ENCODE results near the gene OPN3.
A peak's percentile ranks its signal among the peaks of the same experiment; 100 is the strongest.

OPN3 gene

DNA sequence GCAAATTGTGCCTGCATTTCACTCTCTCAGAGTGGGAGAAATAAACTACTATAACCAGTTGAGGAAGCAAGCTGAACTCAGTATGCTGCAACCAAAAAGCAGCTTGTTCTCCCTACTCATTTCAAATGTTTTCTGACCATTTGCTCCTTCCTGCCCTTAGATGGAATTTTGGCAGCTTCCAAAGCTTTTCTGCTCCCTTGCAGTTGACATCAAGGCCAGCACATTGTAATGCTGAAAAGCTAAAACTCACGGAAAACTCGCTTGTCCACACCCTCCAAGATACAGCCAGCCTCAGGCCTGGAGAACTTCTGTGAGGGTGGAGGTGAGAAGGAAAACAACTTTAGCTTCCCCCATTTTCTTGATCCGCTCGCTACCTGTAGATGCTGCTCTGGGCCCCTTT lies 5.0 kb upstream of the OPN3 start:
- no peak for DNase-seq (ENCODE audit: low spot score)

DNA sequence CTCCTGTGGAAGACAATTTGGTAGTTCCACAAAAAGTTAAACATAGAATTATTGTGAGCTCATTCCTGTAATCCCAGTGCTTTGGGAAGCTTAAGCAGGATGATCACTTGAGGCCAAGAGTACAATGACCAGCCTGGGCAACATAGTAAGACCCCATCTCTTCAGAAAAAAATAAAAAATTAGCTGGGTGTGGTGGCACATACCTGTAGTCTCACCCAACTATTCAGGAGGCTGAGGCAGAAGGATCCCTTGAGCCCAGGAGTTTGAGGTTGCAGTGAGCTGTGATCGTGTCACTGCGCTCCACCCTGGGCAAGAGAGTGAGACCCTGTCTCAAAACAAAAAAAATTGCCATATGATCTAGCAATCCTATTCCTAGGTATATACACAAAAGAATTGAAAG lies 4.1 kb upstream of the OPN3 start:
- no peak for DNase-seq (ENCODE audit: low spot score)

DNA sequence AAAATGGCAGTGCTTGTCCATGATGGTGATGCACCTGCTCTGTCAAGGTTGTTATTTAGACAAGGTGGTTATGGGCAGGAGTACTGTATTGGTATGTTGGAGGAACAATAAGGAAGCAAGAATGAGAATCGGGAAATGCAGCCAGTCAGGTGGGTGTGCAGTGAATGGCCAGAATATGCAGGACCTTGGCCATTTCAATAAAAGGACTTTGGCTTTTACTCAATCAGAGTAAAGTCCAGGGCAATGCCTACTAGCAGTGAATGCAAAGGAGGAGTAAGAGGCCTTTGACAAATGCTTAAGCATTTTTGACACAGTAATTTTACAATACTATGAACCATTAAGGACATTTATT lies 2.4 kb upstream of the OPN3 start:
- no peak for DNase-seq (ENCODE audit: low spot score)

DNA sequence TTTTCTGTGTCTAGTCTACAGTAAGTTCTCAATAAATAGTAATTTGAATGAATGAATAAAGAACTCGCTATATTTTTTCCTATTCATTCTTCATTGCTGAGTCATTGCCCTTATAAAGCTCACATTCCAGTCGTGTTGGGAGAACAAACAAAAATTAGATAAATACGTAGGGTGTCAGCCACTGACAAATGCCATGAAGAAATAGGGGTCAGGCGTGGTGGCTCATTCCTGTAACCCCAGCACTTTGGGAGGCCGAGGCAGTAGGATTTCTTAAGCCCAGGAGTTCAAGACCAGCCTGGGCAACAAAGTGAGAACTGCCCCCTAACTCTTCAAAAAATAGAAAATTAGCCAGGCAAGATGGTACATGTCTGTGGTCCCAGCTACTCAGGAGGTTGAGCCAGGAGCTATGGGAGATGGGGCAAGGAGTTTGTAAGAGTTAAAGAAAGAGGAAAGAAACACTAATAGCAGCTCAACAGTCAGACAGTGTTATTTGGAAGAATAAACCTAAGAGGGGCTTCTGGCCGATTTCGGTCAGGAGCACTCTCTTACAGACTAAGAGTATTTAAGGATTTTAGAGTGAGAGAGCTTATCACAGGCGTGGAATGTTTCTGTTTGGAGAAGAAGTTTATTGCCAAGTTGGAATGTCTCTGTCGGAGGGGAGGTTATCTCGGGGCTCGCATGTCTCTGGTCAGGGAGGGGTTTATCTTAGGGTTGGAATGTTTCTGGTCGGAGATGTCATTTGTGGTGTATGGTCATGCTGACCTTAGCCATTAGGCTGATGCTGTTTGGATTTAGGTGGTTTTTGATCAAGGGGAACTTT lies 1.8 kb upstream of the OPN3 start:
- peak; percentile 46 for DNase-seq (ENCODE audit: low spot score)

DNA sequence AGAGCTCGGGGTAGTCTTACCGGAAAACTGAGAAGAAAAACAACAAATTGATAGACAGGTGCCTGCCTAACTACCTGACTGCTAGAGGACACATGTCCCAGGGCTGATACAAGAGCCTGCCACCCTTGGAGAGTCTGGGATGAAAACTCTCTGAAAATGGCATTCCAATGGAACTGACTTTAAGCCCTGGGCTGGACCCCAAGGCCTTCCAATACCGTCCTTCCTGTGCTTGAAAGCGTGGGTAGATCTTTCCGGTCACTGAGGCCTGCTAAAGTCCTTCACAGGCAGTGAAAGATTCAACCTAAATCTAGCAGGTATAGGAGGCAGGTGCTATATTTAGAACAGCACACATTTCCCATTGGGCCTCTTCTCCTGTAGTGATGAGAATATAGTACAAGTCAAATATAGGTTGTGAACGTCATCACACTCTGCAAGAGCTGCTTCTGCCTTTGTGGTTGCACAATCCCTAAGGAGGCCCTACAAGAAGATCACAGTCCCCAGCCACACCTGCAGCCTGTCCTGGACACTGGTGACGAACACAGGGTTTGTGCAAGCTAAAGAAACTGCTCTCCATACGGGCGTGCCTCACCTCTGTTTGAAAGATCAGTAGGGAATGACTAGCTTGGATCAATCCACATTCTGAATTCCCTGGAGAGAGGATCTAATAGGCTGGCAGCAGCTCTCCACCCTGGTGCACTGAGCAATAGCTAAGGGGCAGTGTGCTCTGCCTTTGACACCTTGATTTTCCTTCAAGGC lies 876 bp upstream of the OPN3 start:
- no peak for DNase-seq (ENCODE audit: low spot score)

DNA sequence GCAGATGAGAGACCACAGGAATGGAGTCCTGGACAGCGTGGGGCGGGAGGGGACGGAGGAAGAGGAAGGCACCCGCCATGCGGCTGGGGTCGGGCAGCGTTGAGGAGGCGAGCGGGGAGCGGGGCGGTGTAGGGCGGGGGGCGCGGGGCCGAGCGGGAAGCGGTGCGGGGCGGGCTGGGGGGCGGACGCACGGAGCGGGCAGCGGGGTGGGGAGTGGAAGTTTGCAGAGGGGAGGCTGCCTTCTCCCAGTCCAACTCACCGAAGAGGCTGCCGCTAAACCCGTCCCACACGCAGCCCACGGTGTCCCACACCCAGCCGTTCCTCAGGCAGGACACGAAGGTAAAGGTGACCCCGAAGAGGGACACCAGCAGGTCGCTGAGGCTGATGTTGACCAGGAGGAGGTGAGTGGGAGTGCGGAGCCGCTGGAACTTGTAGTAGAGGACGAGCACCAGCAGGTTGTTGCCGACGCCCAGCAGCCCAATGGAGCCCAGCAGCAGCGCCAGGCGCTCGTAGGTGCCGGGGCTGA lies 483 bp downstream of the OPN3 start:
- DNase-seq (ENCODE audit: low spot score): peak; percentile 39

DNA sequence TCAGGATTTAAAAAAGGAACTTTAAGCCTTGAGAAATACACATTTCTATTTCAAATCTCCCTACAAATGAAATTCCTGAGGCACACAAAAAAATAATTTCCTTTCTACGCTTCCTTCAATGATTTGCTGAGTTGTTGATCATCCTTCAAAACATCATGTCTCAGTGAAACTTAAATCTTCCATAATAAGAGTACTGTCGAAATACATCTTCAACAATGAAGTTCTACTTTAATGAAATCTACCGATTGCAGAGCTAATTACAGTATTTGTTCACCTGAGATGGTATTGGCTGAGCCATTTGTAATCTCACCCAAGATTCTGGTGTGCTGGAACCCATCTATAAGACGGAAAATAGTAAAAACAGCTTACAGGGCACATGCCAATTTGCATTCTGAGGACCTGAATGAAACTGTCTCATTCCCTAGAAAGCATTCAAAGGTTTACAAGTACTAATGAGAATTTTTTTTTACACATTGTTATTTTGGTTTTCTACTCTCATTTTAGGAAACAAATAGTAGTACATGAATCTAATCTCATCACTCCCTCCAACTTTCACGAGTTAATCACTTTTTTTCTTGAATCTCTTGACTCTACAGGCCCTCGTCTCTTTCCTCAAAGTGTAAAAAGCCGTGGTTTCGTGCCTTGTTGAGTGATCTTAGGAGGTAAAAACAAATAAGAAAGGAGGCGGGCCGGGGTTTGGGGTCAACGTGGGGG lies 1.1 kb downstream of the OPN3 start:
- DNase-seq (ENCODE audit: low spot score): no peak

DNA sequence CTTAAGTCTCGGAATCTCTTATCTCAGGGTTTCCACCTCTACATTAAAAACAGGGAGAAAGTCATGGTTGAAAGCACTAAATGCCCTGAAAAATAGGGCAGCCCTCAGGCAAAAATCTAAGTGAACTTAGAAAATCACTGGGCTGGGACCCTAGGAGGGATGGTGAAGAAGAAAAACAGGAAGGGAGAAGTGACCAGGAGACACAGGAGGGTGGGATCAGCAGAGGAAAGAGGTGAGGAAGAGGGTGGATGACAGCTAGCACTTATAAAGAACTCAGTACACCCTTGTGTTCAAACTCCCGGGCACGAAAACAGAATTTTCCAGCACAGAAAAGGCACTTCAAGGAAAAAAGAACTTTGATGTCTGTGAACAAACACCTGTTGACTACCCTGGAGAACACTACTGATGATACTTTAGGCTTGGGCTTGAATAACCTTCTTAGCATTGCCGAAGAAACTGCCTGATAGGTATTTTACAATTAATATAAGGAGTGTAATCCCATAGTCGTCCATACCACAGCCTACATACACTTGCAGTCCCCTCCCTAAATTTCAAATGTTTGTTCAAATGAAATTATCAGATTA lies 2.0 kb downstream of the OPN3 start:
- no peak for DNase-seq (ENCODE audit: low spot score)

DNA sequence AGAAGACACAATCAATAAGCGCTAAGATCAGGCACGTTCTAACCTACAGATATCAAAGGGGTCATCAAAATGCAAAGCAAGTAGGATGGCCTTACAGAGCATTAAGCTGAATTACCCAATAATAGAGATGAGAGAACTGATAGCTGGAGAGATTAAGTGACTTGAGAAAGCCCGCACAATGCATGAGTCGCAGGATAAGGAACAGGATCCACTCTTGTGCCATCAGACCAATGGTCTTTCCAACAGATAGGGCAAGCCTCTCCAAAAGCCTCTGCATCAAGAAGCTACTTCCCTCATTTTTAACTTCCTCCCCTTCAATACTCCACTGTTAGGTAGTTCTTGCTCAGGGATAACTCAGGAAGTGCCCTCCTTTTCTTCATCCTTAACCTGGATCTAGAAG lies 2.6 kb downstream of the OPN3 start:
- no peak for DNase-seq (ENCODE audit: low spot score)

DNA sequence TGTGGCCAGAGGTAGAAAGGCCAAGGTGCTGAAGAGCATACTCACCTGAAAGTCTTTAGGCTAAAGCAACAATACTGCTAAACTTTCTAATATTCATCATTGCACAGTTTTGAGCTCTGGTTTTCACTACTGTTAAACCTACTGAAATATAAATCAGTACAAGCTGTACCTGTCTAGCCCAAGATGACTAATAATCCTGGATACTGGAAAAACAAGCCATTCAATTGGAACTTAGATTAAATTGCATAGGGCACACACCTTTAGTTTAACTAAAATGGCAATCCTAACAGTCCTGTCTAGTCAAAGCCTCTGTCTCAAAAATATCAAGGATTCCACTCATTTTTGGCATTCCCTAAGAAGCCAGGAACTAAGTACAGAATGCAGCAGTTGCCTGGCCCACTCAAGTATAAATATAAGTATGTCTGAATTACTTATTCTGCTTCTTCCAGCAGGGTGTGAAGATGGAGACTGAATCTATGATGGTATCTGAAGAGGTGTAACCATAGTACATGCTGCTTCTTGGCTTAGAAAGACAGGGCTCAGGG lies 3.1 kb downstream of the OPN3 start:
- DNase-seq (ENCODE audit: low spot score): peak; percentile 26

DNA sequence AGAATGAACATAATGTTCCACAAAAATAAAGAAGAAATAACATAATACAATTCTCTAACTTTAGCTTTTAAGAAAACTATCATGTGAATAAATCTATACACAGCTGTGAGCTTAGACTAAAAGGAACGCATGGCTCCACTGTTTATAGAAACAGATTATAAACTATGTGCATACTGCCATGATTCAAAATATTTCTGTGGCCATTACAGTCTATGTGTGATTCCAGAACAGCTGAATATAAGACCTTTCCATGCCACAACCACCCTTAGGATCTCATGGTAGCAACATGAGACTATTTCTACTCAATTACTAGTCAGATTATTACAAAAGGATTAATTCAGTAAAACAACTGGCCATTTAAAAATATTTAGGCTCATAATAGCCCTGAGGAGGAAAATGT lies 3.9 kb downstream of the OPN3 start:
- no peak for DNase-seq (ENCODE audit: low spot score)

DNA sequence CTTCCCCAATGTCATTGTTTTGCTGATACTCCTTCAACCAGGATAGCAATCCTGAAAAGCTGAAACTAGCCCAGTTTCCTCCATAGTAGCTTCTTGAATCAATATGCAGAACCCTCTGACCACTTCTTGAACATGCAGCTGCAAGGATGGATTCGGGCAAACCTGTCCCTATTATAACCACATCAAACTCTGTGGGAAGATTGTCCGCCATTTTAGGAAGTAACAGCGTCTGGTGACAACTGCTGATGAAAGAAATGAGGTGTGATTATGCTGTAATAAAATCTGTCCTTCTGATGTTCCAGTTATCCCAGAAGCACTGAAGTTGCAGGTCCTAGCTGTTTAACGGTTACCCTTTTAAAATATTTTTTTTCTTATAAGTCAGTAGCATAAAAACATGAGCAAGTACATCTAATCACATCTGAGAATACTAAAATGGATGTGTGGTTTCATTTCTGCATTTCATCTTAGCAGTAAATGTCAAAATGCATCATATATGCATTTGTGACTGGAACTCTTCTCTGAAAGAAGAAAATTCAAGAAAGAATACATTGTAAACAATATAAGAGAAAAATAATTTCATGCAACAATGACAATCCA lies 4.5 kb downstream of the OPN3 start:
- DNase-seq (ENCODE audit: low spot score): no peak

DNA sequence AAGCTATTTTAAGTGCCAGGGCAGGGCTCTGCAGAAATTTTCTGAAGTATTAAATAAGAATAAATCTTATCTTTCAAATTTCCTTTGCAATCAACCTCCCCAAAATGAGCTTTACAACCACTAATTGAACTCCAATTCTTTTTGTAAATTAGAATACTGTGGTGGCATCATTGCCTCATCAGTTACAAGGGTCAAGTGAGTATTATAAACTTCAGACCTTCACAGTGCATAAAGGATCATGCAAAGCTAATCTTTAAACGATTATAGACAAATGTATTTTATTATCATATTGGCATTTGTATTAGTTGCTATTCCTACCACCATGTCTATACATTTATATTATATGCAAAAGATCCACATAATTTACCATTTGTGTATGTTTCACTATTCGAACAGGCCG lies 7.2 kb downstream of the OPN3 start:
- DNase-seq (ENCODE audit: low spot score): no peak

DNA sequence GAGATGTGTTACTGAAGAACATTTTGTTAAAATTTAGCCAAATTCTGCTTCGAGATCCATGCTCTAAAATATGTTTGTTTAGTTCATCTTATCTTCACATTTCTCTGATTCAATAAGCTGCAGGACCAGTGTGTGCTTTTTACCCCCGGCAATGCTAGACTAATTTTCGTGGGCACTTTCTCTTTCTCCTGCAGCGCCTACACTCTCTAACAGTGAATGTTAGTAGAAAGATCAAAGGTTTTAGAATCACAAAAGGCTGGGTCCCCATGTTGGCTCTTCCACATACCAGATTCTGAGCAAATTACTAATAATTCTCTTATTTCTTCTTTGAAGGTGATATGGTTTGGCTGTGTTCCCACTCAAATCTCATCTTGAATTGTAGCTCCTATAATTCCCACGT lies 8.5 kb downstream of the OPN3 start:
- no peak for DNase-seq (ENCODE audit: low spot score)

DNA sequence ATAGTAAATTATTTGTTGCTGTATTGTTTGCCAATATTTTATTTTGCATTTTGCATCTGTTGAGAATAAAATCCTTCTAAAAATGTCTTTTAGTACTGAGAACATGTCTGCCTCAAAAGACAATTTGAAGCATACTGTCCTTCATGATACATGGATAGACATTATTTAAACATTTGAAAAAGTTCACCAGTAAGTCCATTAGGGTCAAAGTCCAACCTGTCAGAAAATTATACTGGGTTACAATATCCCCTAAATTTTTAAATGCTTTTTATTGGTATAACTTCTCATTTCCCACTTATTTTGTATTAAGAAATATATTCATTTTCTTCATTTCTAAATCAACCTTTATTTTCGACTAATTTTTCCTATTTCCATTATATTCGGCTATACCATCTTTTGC lies 9.3 kb downstream of the OPN3 start:
- no peak for DNase-seq (ENCODE audit: low spot score)

DNA sequence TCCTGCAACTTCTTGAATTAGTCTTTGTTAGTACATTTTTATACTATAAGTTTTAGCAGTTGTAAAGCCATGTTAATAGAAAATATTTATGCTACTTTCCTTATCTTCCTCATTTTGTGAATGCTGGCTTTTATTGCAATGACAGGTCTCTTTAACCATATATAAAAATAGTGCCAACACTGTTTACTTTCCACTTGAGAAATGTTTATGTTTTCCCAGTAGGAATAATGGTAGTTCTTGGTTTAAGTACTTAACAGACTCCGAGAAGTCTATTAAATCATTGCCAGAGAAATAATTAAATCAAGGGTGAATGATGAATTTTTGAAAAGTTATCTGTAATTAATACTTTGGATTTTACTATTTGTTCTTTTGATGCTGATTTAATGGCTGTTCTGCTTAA lies 9.7 kb downstream of the OPN3 start:
- DNase-seq (ENCODE audit: low spot score): no peak

DNA sequence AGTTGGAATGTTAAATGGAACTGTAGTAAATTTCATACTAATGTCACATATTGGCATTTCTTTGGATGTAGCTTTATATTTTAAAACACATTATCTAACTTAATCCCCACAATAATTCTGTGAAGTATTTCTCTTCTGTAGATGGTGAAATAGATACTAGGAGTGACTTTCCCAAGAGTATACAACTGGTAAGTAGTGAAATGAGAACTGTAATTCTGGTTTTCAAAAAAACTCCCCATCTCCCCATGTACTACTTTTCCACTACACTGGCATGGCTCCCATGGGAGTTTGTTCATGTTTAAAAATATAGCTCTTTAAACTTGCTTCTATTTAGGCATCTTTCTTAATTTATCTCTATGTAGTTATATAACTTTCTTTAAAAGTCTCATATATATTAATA lies 10.2 kb downstream of the OPN3 start:
- DNase-seq (ENCODE audit: low spot score): no peak

DNA sequence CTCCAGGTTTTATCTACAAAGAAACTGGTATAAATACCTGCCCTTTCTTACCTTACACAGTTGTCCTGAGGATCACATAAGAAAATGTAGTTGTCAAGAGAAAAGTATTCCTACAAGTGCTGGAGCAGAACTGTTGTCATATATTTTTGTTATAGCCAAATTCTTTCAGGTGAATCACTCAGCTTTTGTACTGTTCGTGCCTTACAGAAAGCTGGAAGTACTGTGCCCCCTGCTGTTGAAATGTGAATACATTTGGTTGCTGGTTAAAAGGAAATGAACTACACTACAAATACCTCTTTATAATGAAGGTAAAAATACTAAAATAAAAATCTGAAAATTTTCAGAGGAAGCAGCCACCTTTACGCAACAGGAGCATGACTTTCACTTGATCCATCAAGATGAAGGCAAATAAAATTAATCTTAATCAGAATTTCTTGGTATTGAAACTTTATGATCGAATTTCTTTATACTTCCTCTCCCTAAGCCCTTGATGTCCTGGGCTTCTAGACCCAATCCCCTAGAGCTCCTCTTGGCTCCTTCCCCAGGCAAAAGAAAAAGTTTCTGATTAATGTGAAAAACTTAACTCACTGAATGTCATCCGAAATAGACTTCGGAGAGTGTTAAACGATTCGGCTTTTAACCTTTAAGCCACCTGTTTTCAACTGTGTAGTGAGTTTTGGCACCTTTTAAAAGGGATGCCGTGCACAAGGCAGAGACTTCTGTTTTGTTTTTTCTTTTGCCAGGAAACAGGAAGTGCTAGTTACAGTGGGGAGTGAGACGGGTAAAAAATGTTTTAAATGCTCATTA lies 12.5 kb downstream of the OPN3 start:
- DNase-seq (ENCODE audit: low spot score): peak; percentile 55

DNA sequence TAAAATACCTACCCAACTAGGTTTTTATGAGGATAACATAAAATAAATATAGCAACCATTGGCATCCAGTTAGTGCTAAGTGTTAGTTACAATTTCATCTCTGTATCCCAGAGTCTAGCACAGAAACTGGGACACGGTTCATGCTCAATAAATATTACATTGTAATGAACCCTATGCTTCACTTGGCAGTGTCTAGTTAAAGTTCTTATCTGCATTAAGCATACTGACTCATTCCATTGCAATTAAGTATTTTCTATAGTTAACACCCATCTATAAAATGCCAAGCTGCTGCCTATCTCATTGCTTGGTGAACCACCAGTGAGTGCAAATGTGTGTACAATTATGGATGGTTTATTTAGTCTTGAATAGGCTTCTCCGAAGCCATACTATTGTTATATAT lies 15.2 kb downstream of the OPN3 start:
- no peak for DNase-seq (ENCODE audit: low spot score)

DNA sequence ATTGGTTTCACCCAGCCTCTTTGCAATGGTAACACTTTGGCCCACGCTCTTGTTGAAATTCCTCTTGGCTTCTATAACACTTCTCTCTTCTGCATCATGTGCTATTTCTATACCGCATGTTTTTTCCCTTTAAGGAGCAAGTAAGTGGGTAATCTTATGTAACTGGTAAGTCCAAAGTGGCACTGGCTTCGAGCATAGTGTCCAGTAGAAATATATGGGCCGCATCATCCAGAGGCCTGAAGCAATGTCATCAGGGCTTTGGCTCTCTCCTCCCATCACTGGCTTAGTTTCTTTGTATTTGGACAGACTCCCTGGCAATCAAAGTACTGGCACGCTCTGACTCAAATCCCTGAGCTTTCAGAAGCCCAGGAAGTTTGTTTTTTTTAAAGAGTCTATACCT lies 17.5 kb downstream of the OPN3 start:
- no peak for DNase-seq (ENCODE audit: low spot score)

DNA sequence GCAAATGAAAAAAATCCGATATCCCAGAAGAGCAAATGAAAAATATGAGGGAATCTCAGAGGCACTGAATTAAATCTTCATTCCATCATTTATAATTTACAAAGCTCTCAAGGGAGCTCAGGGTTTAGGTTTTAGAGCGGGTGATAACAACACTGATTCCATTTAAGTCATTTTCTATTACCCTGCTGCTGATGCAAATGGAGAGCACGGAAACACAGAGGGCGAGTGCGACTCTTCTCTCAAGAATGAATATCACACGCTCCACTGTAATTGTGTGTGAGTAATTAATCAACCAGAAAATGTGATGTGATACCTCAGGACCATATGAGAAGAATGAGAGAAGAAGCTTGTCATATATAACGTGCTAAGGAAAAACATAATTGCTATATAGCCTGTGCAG lies 22.7 kb downstream of the OPN3 start:
- DNase-seq (ENCODE audit: low spot score): no peak
